IMR-90 (cell line): ENCODE measurements around the gene MFAP4. TPM values are rescaled to one million over a fixed set of nuclear protein-coding genes. Genes with fewer than 3 reads are reported as not detected.

Experiments
- ATAC-seq: fragments of 200-7000 bp; cut with Tn5 transposase; 2 replicates; pipeline ENCODE4 v1.9.1; 2020; ENCODE audit warnings: low read depth, mild to moderate bottlenecking, moderate library complexity
- BruUV-seq: library from RNA; stranded (reverse); fragments of 400-500 nt; replicated peaks from 2 replicates; lab custom pipeline; 2021; lab: Mats Ljungman, UMichigan
- CTCF ChIA-PET: fragments of 300-600 bp; formaldehyde crosslinking; extraction: SDS; loops from one replicate; lab custom pipeline; 2021; ENCODE audit warnings: antibody characterized with exemption; lab: Yijun Ruan, JAX
- POLR2A ChIA-PET: fragments of 300-600 bp; sonication (Branson Sonifier 250); formaldehyde crosslinking; loops from one replicate; lab custom pipeline; 2022; ENCODE audit warnings: antibody characterized with exemption; ENCODE audit not compliant: unreplicated experiment; lab: Charles Lee
- DNase-seq: peaks from one replicate; pipeline ENCODE4 v3.0.0; 2013
- H2AFZ ChIP-seq: replicated peaks from 2 replicates; pipeline ENCODE3; 2013; ENCODE audit warnings: low read length, mild to moderate bottlenecking; ENCODE audit not compliant: poor library complexity
- H2AK5ac ChIP-seq: 2 replicates; pipeline ENCODE4 v1.6.1; 2013; ENCODE audit warnings: low read depth, low read length, inconsistent platforms
- H2AK9ac ChIP-seq: replicated peaks from 2 replicates; pipeline ENCODE3; 2013; ENCODE audit warnings: mild to moderate bottlenecking, low read depth, low read length, moderate library complexity; ENCODE audit not compliant: poor library complexity
- H2BK120ac ChIP-seq: 2 replicates; pipeline ENCODE4 v1.6.1; 2013; ENCODE audit warnings: low read depth, low read length, inconsistent platforms
- H2BK15ac ChIP-seq: 3 replicates; pipeline ENCODE4 v1.6.1; 2013; ENCODE audit warnings: low read depth, low read length, inconsistent platforms
- H2BK20ac ChIP-seq: 2 replicates; pipeline ENCODE4 v1.6.1; 2013; ENCODE audit warnings: low read depth, mild to moderate bottlenecking, inconsistent platforms, low read length, moderate library complexity
- H2BK5ac ChIP-seq: 2 replicates; pipeline ENCODE4 v1.6.1; 2013; ENCODE audit warnings: mild to moderate bottlenecking, low read depth, low read length, inconsistent platforms; ENCODE audit not compliant: poor library complexity, severe bottlenecking
- H3K14ac ChIP-seq: replicated peaks from 2 replicates; pipeline ENCODE4 v1.6.1; 2013; ENCODE audit warnings: low read depth, low read length, inconsistent platforms
- H3K18ac ChIP-seq: 2 replicates; pipeline ENCODE4 v1.6.1; 2013; ENCODE audit warnings: low read depth, low read length, control low read depth
- H3K23ac ChIP-seq: 2 replicates; pipeline ENCODE4 v1.6.1; 2013; ENCODE audit warnings: low read depth, low read length, inconsistent platforms
- H3K27ac ChIP-seq: 2 replicates; pipeline ENCODE4 v1.5.1; 2013; ENCODE audit warnings: mild to moderate bottlenecking, control low read depth, low read length; ENCODE audit not compliant: insufficient read depth
- H3K27me3 ChIP-seq: 2 replicates; pipeline ENCODE4 v1.6.1; 2013; ENCODE audit warnings: low read length; ENCODE audit not compliant: control insufficient read depth, insufficient read depth
- H3K36me3 ChIP-seq: 2 replicates; pipeline ENCODE4 v1.6.1; 2013; ENCODE audit warnings: low read length, mixed read lengths; ENCODE audit not compliant: control insufficient read depth, insufficient read depth
- H3K4ac ChIP-seq: 2 replicates; pipeline ENCODE4 v1.6.1; 2013; ENCODE audit warnings: low read depth, low read length, inconsistent platforms
- H3K4me1 ChIP-seq: 2 replicates; pipeline ENCODE4 v1.6.1; 2013; ENCODE audit warnings: low read length, mixed read lengths; ENCODE audit not compliant: control insufficient read depth, insufficient read depth
- H3K4me2 ChIP-seq: 2 replicates; pipeline ENCODE4 v1.6.1; 2013; ENCODE audit warnings: low read depth, mild to moderate bottlenecking, control low read depth, low read length, moderate library complexity
- H3K4me3 ChIP-seq: 2 replicates; pipeline ENCODE4 v1.5.1; 2013; ENCODE audit warnings: low read depth, mild to moderate bottlenecking, control low read depth, low read length, moderate library complexity; ENCODE audit not compliant: insufficient read depth
- H3K56ac ChIP-seq: 2 replicates; pipeline ENCODE4 v1.6.1; 2013; ENCODE audit warnings: low read length, inconsistent platforms; ENCODE audit not compliant: insufficient read depth; ENCODE audit errors: extremely low read depth
- H3K79me1 ChIP-seq, 2 experiments: 2 replicates each; pipeline ENCODE4 v1.6.1; 2013; ENCODE audit warnings: low read length in 2 of 2, inconsistent platforms in 1 of 2, low read depth in 1 of 2
- H3K9ac ChIP-seq: 2 replicates; pipeline ENCODE4 v1.6.1; 2013; ENCODE audit warnings: low read depth, low read length, control low read depth
- H3K9me1 ChIP-seq: 2 replicates; pipeline ENCODE4 v1.6.1; 2013; ENCODE audit warnings: low read length, inconsistent platforms; ENCODE audit not compliant: insufficient read depth
- H3K9me3 ChIP-seq: 2 replicates; pipeline ENCODE4 v1.6.1; 2013; ENCODE audit warnings: low read length; ENCODE audit not compliant: control insufficient read depth, insufficient read depth
- H4K20me1 ChIP-seq: 2 replicates; pipeline ENCODE4 v1.6.1; 2013; ENCODE audit warnings: low read length, inconsistent platforms; ENCODE audit not compliant: insufficient read depth
- H4K5ac ChIP-seq: 2 replicates; pipeline ENCODE4 v1.6.1; 2013; ENCODE audit warnings: mild to moderate bottlenecking, low read depth, low read length, control low read depth
- H4K8ac ChIP-seq, 2 experiments: 2 replicates each; pipeline ENCODE4 v1.6.1; 2013; ENCODE audit warnings: low read depth in 2 of 2, low read length in 2 of 2, control low read depth in 1 of 2, inconsistent platforms in 1 of 2
- H4K91ac ChIP-seq: 2 replicates; pipeline ENCODE4 v1.6.1; 2013; ENCODE audit warnings: low read depth, low read length, inconsistent platforms; ENCODE audit not compliant: insufficient read depth
- CEBPB ChIP-seq: IDR thresholded peaks from 2 replicates; pipeline ENCODE4 v1.6.1; 2012; ENCODE audit warnings: low read depth, low read length, improper control_type of control experiment
- FOS ChIP-seq: fragments of 150-350 bp; IDR thresholded peaks from 2 replicates; pipeline ENCODE4 v1.6.1; 2016; ENCODE audit warnings: low read depth, low read length
- MXI1 ChIP-seq: IDR thresholded peaks from 2 replicates; pipeline ENCODE4 v1.6.1; 2012; ENCODE audit warnings: low read depth, mild to moderate bottlenecking, low read length, moderate library complexity, borderline replicate concordance
- NFE2L2 ChIP-seq: fragments of 150-350 bp; IDR thresholded peaks from 2 replicates; pipeline ENCODE4 v1.6.1; 2016; ENCODE audit warnings: low read depth, mild to moderate bottlenecking, low read length
- RAD21 ChIP-seq: IDR thresholded peaks from 2 replicates; pipeline ENCODE4 v1.6.1; 2012; ENCODE audit warnings: low read length, improper control_type of control experiment
- RCOR1 ChIP-seq: IDR thresholded peaks from 2 replicates; pipeline ENCODE4 v1.6.1; 2012; ENCODE audit warnings: mild to moderate bottlenecking, low read length, improper control_type of control experiment; ENCODE audit not compliant: insufficient replicate concordance
- WGBS, 2 experiments: methylation state at CpG; one replicate each; pipeline versions ENCODE4 v1.1.5 to v1.1.7; 2013; ENCODE audit warnings: missing lambda C conversion rate in 2 of 2; ENCODE audit not compliant: insufficient read length in 1 of 2; ENCODE audit errors: extremely low coverage in 2 of 2; 5-methylcytosine and 5-hydroxymethylcytosine counted together
- dilution Hi-C: fragments of 300-500 bp; cut with HindIII; formaldehyde crosslinking; loops from one replicate; pipeline ENCODE4 v1.14.3; 2018; ENCODE audit warnings: low sequenced_read_pairs; ENCODE audit not compliant: unreplicated experiment
- in situ Hi-C: fragments of 300-500 bp; cut with MboI; formaldehyde crosslinking; loops from 3 replicates; pipeline ENCODE4 v1.14.3; 2019; ENCODE audit warnings: low sequenced_read_pairs, inconsistent platforms, mixed read lengths
- intact Hi-C: fragments of 100-400 bp; cut with micrococcal nuclease; formaldehyde crosslinking; loops from 2 replicates; pipeline ENCODE4 v1.10.0; 2022
- polyA plus RNA-seq, 3 experiments: library from polyadenylated mRNA; depleted of rRNA; stranded (reverse); fragments of >200 nt; gene quantifications; 2 replicates each; pipeline ENCODE4 v1.2.3, GENCODE V29; 2012; ENCODE audit warnings: low replicate concordance in 1 of 3
- total RNA-seq: library from RNA; depleted of rRNA; stranded (reverse); fragments of >200 nt; gene quantifications from 2 replicates; pipeline ENCODE4 v1.2.3, GENCODE V29; 2012

MFAP4 gene
- total and polyA plus RNA-seq, 2 of the 4 experiments (the other 2 are of a cell fraction): 7.0 to 71.6 TPM

DNA sequence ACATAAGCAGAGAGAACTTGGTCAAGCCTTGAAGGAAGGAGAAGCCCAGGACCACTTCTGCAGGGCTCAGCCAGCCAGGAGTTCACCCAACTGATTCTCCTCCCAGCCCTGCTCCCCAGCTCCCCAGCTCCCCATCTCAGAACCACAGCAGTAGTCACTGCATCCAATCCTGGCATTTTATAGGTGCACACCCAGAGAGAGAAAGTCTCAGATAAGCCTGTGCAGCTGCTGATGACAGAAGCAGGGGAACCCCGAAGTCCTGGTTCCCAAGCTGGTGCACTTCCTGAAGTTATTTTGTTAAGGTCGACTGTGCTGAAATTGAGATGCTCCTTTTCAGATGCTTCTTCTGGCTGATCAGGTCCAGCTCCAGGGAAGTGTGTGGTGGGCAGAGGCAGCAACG, 30.6 kb upstream of the MFAP4 start:
- BruUV-seq: no TSS peak

More for the DNA sequence above, 30.6 kb upstream of the MFAP4 start:
- Histone ChIP-seq H3K27ac (no peak overlapping the region), H3K4ac (no peak overlapping the region), H4K5ac (no peak overlapping the region), H2BK15ac (no peak overlapping the region), H3K4me2 (no peak overlapping the region), H4K8ac (no peak overlapping the region), H3K56ac (no peak overlapping the region), H3K9ac (no peak overlapping the region), H3K23ac (no peak overlapping the region), H2AK5ac (no peak overlapping the region), H2AK9ac (no peak overlapping the region), H3K18ac (no peak overlapping the region), H2BK20ac (no peak overlapping the region), H3K36me3 (no peaks in the 10 kb centered on the region), H3K4me1 (peaks cover 5% of the 10 kb centered on the region), H4K91ac (no peak overlapping the region), H3K9me1 (no peaks in the 10 kb centered on the region), H2BK5ac (no peak overlapping the region), H2BK120ac (no peak overlapping the region), H3K14ac (no peak overlapping the region), H3K27me3 (peaks cover 3% of the 10 kb centered on the region), H3K79me1 (no peaks in the 10 kb centered on the region), H3K9me3 (no peaks in the 10 kb centered on the region; the same call in 1 of the 2 replicates), H3K4me3 (no peak overlapping the region), H2AFZ (peak overlapping the region; percentile 28), H4K20me1 (no peaks in the 10 kb centered on the region)
- in situ Hi-C loops (no loop called here), intact Hi-C loops (no loop called here), dilution Hi-C loops (no loop called here)
- DNase-seq (peak; percentile 6), ATAC-seq (no peak)
- ChIA-PET POLR2A (interaction anchor here (0.6 kb wide), 1 partner anchor 21 kb away, joined by 10 read pairs; no protein-coding TSS in a partner anchor), CTCF (interaction anchor here (1.2 kb wide), 1 partner anchor 13 kb away, joined by 3 read pairs; no protein-coding TSS in a partner anchor)
- TF ChIP-seq FOS (no peak), RAD21 (no peak), RCOR1 (no peak), NFE2L2 (no peak), MXI1 (no peak), CEBPB (no peak)
- WGBS, 2 experiments: 83% methylated on average over 1 of the region's 3 CpGs; no CpG with 5 or more reads in 1 of the 2 experiments
